Thyroid gland (tissue), 4 donors: ENCODE results near the gene RAB40C. TPM values are rescaled to one million over a fixed set of nuclear protein-coding genes. Genes with fewer than 3 reads are reported as not detected.

Experiments used
- DNase-seq, 2 donors: peaks; one replicate each; pipeline ENCODE4 v3.0.0-alpha.2; 2019
- H3K27ac ChIP-seq, 3 donors: fragments of 200-600 bp; sonication (generic); 1 replicate in 2 of 3; 2 replicates in 1 of 3; pipeline ENCODE4 v1.5.1; 2016 to 2019; ENCODE audit warnings: mild to moderate bottlenecking in 1 of 3, moderate library complexity in 1 of 3
- H3K27me3 ChIP-seq: fragments of 200-600 bp; sonication (generic); one replicate; pipeline ENCODE4 v1.5.1; 2019
- H3K36me3 ChIP-seq, 2 donors: fragments of 200-600 bp; sonication (generic); one replicate each; pipeline ENCODE4 v1.5.1; 2016 to 2019
- H3K4me1 ChIP-seq, 2 donors: fragments of 200-600 bp; sonication (generic); one replicate each; pipeline ENCODE4 v1.5.1; 2017 to 2019
- H3K4me3 ChIP-seq, 3 donors: fragments of 200-600 bp; sonication (generic); replicated peaks in 1 of 3; 1 replicate in 2 of 3; 2 replicates in 1 of 3; pipeline ENCODE4 v1.5.1; 2016; ENCODE audit warnings: mild to moderate bottlenecking in 1 of 3
- H3K9me3 ChIP-seq: fragments of 200-600 bp; sonication (generic); one replicate; pipeline ENCODE4 v1.5.1; 2017
- POLR2A ChIP-seq, 2 donors: fragments of 450-650 bp; IDR thresholded peaks; one replicate each; pipeline ENCODE4 v1.6.1; 2017; ENCODE audit warnings: antibody characterized with exemption in 2 of 2, mild to moderate bottlenecking in 2 of 2, moderate library complexity in 1 of 2
- WGBS, 2 donors: methylation state at CpG; one replicate each; pipeline ENCODE4 v1.1.5; 2017; 5-methylcytosine and 5-hydroxymethylcytosine counted together
- intact Hi-C: fragments of 100-400 bp; cut with DNase I; formaldehyde crosslinking; loops from one replicate; pipeline ENCODE4 v1.15.1; 2023
- microRNA-seq: library from miRNA; unstranded; fragments of <30 nt; microRNA quantifications from one replicate; pipeline ENCODE4, GENCODE V29; 2016
- small RNA-seq: library from RNA; depleted of rRNA; stranded (forward); fragments of <200 nt; gene quantifications from one replicate; pipeline ENCODE3, GENCODE V24; 2016
- total RNA-seq, 4 donors: library from RNA; depleted of rRNA; stranded (reverse); fragments of >200 nt; gene quantifications; one replicate each; pipeline ENCODE4 v1.2.3, GENCODE V29; 2016
- TF ChIP-seq, protein P1 (sequence below), 6 experiments: fragments of 200-600 bp in 3 of 6; fragments of 450-650 bp in 3 of 6; sonication (generic) in 3 of 6; IDR thresholded peaks; one replicate each; pipeline ENCODE4 v1.5.1; 2016 to 2019; ENCODE audit warnings: antibody characterized with exemption in 6 of 6, mild to moderate bottlenecking in 2 of 6, inconsistent platforms in 1 of 6, moderate library complexity in 1 of 6

The RAB40C gene
- total RNA-seq, 4 donors from 2014 or later = 17.7 to 24.4 (median 18.4) TPM

DNA sequence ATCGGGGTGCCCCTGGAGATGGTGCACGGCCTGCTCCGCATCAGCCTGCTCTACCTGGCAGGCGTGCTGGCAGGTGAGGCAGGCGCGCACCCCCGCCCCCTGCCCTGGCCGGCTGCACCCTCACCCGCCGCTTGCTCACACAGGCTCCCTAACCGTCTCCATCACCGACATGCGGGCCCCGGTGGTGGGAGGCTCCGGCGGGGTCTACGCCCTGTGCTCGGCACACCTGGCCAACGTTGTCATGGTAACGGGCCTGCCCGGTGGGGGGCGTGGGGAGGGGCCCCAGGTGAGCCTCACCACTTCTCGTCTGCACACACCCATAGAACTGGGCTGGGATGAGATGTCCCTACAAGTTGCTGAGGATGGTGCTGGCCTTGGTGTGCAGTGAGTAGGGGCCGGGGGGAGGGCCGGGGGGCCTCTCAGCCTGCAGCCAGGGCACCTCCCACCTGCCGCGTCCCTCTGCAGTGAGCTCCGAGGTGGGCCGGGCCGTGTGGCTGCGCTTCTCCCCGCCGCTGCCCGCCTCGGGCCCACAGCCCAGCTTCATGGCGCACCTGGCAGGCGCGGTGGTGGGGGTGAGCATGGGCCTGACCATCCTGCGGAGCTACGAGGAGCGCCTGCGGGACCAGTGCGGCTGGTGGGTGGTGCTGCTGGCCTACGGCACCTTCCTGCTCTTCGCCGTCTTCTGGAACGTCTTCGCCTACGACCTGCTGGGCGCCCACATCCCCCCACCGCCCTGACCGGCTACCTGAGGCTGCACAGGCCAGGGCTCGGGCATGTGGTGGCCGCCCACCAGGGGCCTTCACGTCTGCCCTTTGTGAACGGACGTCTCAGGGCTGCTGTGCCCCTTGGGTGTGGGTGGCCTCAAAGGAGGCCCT is 87.7 kb downstream of the RAB40C start:
- Histone ChIP-seq H3K4me3 (no peak overlapping the region), H3K36me3 (peaks cover 17 to 20% of the 10 kb centered on the region in 2 donors), H3K4me1 (peaks cover 21 to 37% of the 10 kb centered on the region in 2 donors), H3K27me3 (no peaks in the 10 kb centered on the region), H3K27ac (no peak overlapping the region), H3K9me3 (no peaks in the 10 kb centered on the region)
- no peak for DNase-seq
- intact Hi-C loops = no loop called here
- 59 to 81% methylated on average over 19 to 24 of the region's 57 CpGs for WGBS, 2 donors
- no peak for TF ChIP-seq POLR2A (IDR thresholded peaks at IDR 0.05)
- TF ChIP-seq, protein P1, sequence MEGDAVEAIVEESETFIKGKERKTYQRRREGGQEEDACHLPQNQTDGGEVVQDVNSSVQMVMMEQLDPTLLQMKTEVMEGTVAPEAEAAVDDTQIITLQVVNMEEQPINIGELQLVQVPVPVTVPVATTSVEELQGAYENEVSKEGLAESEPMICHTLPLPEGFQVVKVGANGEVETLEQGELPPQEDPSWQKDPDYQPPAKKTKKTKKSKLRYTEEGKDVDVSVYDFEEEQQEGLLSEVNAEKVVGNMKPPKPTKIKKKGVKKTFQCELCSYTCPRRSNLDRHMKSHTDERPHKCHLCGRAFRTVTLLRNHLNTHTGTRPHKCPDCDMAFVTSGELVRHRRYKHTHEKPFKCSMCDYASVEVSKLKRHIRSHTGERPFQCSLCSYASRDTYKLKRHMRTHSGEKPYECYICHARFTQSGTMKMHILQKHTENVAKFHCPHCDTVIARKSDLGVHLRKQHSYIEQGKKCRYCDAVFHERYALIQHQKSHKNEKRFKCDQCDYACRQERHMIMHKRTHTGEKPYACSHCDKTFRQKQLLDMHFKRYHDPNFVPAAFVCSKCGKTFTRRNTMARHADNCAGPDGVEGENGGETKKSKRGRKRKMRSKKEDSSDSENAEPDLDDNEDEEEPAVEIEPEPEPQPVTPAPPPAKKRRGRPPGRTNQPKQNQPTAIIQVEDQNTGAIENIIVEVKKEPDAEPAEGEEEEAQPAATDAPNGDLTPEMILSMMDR (IDR thresholded peaks at IDR 0.05) = no peak

DNA sequence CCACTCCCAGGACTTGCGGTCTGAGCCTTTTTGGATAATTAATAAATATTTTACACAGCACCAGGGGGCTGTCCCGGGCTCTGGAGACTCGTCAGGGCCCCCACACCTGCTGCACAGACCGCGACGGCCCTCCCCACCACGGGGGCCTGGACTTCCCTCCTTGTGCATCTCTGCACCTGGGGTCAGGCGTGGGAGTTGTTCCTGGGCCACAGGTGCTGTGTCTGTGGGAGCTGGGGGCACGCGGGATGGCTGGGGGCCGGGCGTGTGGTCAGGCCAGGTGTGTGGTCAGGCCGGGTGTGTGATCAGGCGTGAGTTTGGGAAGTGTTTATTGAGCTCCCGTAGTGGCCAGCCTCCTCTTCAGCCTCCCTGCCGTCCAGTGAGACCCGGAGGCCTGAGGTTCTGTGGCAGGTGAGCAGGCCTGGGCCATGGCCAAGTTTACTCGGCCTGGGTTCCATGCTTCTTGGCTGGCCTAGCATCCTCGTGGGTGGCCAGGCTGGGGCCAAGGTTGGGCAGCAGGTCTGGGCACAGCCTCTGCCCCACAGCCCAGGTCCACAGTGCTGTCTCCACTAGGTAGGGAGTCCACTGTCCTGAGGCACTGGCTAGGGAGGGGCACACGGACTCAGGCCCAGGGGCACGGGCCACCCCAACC is 88.5 kb downstream of the RAB40C start:
- H3K27me3 ChIP-seq = no peaks in the 10 kb centered on the region
- 86 to 90% methylated on average over 13 to 18 of the region's 21 CpGs for WGBS, 2 donors
- H3K4me1 ChIP-seq = peaks cover 23 to 45% of the 10 kb centered on the region in 2 donors
- no peak overlapping the region for H3K27ac ChIP-seq
- intact Hi-C loops = no loop called here
- DNase-seq = no peak
- no peak for TF ChIP-seq POLR2A (IDR thresholded peaks at IDR 0.05)
- TF ChIP-seq, protein P1 (IDR thresholded peaks at IDR 0.05) = no peak
- no peak overlapping the region for H3K4me3 ChIP-seq
- no peaks in the 10 kb centered on the region for H3K9me3 ChIP-seq
- H3K36me3 ChIP-seq = peaks cover 14 to 17% of the 10 kb centered on the region in 2 donors

Small RNA genes lying within 50 kb of the gene (microRNA-seq; reads per million reads assigned to microRNA genes)
- gene MIR3176 = not detected

Small RNA genes lying within 50 kb of the gene (small RNA-seq; reads per million reads assigned to genes)
- gene MIR3176 (not detected), gene Z98883.1 (not detected)

Other genes starting within 250 kb of the RAB40C start
- 10 to 100 TPM; 17.5 to 29.7 (median 26.4) TPM for gene AXIN1, start 237.3 kb upstream of the RAB40C start, total RNA-seq
- gene MRPL28, start 219.5 kb upstream of the RAB40C start, total RNA-seq = 100 to 1,000 TPM in 1 of 4 donors, 10 to 100 TPM in 3; 39.9 to 106 (median 80.7) TPM
- gene PGAP6, start 208.1 kb upstream of the RAB40C start, total RNA-seq = 10 to 100 TPM; 31.6 to 83.3 (median 62.2) TPM
- 10 to 100 TPM; 31.7 to 65.0 (median 59.7) TPM for gene NME4, start 192.9 kb upstream of the RAB40C start, total RNA-seq
- gene DECR2, start 188.2 kb upstream of the RAB40C start, total RNA-seq = 10 to 100 TPM in 2 of 4 donors, 1 to 10 TPM in 2; 3.1 to 13.5 (median 9.5) TPM
- 10 to 100 TPM; 26.6 to 34.3 (median 28.0) TPM for gene RAB11FIP3, start 164.4 kb upstream of the RAB40C start, total RNA-seq
- 10 to 100 TPM; 19.6 to 42.6 (median 29.0) TPM for gene CAPN15, start 62.4 kb upstream of the RAB40C start, total RNA-seq
- gene PRR35, start 29.7 kb upstream of the RAB40C start, total RNA-seq = not detected
- under 1 TPM in 3 of 4 donors, not detected in 1; 0.63 to 0.81 (median 0.67) TPM for gene NHLRC4, start 23.1 kb upstream of the RAB40C start, total RNA-seq
- gene PIGQ, start 20.1 kb upstream of the RAB40C start, total RNA-seq = 100 to 1,000 TPM in 3 of 4 donors, 10 to 100 TPM in 1; 69.6 to 125 (median 108) TPM
- 1 to 10 TPM in 1 of 4 donors, under 1 TPM in 3; 0.13 to 1.8 (median 0.77) TPM for gene WFIKKN1, start 40.9 kb downstream of the RAB40C start, total RNA-seq
- gene METTL26, start 46.2 kb downstream of the RAB40C start, total RNA-seq = 100 to 1,000 TPM in 2 of 4 donors, 10 to 100 TPM in 2; 54.2 to 180 (median 115) TPM
- gene MCRIP2, start 51.8 kb downstream of the RAB40C start, total RNA-seq = 100 to 1,000 TPM in 1 of 4 donors, 10 to 100 TPM in 3; 61.3 to 124 (median 69.1) TPM
- gene WDR90, start 59.3 kb downstream of the RAB40C start, total RNA-seq = 10 to 100 TPM; 23.6 to 56.0 (median 34.3) TPM
- 10 to 100 TPM; 49.7 to 81.8 (median 57.6) TPM for gene RHOT2, start 78.1 kb downstream of the RAB40C start, total RNA-seq
- gene RHBDL1, start 85.6 kb downstream of the RAB40C start, total RNA-seq = under 1 TPM in 3 of 4 donors, not detected in 1; 0.27 to 0.63 (median 0.56) TPM
- 100 to 1,000 TPM; 134 to 206 (median 162) TPM for gene STUB1, start 90.3 kb downstream of the RAB40C start, total RNA-seq
- 100 to 1,000 TPM in 3 of 4 donors, 10 to 100 TPM in 1; 72.8 to 156 (median 124) TPM for gene JMJD8, start 94.3 kb downstream of the RAB40C start, total RNA-seq
- gene WDR24, start 100.3 kb downstream of the RAB40C start, total RNA-seq = 10 to 100 TPM; 13.3 to 20.1 (median 17.6) TPM
- gene FBXL16, start 115.7 kb downstream of the RAB40C start, total RNA-seq = 1 to 10 TPM; 5.8 to 7.5 (median 6.9) TPM
- 100 to 1,000 TPM in 1 of 4 donors, 10 to 100 TPM in 3; 51.0 to 109 (median 57.0) TPM for gene METRN, start 125.1 kb downstream of the RAB40C start, total RNA-seq
- 100 to 1,000 TPM in 1 of 4 donors, 10 to 100 TPM in 3; 56.4 to 109 (median 63.8) TPM for gene ANTKMT, start 131.1 kb downstream of the RAB40C start, total RNA-seq
- under 1 TPM in 1 of 4 donors, not detected in 3; 0.27 TPM for gene CCDC78, start 136.4 kb downstream of the RAB40C start, total RNA-seq
- 1 to 10 TPM in 3 of 4 donors, not detected in 1; 3.8 to 8.7 (median 5.1) TPM for gene HAGHL, start 137.0 kb downstream of the RAB40C start, total RNA-seq
- gene CIAO3, start 150.9 kb downstream of the RAB40C start, total RNA-seq = 10 to 100 TPM; 38.7 to 53.8 (median 44.6) TPM
- gene MSLN, start 170.7 kb downstream of the RAB40C start, total RNA-seq = not detected
- gene RPUSD1, start 198.3 kb downstream of the RAB40C start, total RNA-seq = 10 to 100 TPM; 14.1 to 27.9 (median 20.8) TPM
- gene CHTF18, start 198.6 kb downstream of the RAB40C start, total RNA-seq = 10 to 100 TPM; 10.1 to 14.6 (median 11.7) TPM
- not detected for gene GNG13, start 210.7 kb downstream of the RAB40C start, total RNA-seq